NCI-H2227 (cell line): ENCODE results near the gene KLHL40.

Experiments
- DNase-seq: peaks from one replicate; lab custom pipeline; 2025; ENCODE audit not compliant: unreplicated experiment; lab: John Stamatoyannopoulos, UW

The KLHL40 gene

DNA sequence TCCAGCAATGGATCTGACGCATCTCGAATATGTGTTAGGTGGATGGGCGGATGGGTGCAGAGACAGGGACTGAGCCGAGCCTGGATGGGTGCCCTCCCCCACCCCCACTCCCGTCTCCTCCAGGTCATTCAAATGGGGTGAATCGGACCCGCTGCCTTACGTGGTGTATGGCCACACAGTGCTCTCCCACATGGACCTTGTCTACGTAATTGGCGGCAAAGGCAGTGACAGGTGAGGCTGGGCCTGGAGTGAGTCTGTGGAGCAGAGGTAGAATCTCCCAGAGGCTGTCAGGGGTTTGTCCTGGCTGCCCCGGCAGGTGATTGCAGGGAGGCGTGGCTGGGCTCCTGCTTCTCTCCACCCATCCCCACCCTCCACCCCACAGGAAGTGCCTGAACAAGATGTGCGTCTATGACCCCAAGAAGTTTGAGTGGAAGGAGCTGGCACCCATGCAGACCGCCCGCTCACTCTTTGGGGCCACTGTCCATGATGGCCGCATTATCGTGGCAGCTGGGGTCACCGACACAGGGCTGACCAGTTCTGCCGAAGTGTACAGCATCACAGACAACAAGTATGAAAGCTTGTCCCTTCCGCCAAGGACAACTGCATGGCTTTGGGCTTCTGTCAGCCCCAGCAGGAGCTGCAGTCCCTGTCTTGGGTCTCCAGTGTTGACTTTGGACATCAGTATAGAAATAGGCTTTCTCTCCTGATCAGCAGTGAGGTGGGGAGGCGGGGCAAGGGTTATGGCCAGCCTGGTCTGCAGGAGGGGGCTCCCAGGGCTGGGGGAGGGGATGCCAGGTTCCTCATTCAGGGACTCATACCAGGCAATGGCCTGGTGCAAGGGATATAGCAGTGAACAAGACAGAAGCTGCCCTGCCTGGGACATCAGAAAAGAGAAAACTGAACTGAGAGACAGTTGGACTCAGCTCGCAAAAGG lies 3.4 kb downstream of the KLHL40 start:
- no peak for DNase-seq

DNA sequence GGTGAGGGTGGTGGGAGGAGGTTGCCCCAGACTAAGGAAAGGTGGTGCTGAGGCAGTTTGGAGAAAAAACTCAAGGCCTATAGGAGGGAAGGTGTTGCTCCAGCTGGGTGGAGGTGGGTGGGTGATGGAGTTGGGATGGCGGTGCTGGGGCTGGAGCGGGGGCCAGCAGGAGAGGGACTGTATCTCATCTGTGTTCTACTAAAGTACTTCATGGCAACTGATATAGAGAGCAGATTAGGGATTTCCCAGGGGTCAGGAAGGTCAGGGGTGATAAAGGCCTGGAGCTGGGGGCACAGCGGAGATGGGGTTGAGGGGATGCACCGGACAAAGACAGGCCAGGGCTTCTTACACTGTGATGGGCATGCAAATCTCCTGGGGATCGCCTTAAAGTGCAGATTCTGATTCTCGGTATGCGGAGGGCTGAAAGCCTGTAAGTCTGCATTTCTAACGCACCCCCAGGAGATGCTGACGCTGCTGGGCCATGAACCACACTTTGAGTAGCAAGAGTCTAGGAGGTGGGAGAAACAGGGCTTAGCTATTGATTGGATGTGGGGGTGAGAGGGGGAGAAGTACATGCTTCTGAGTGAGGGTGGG lies 4.2 kb downstream of the KLHL40 start:
- DNase-seq = no peak

DNA sequence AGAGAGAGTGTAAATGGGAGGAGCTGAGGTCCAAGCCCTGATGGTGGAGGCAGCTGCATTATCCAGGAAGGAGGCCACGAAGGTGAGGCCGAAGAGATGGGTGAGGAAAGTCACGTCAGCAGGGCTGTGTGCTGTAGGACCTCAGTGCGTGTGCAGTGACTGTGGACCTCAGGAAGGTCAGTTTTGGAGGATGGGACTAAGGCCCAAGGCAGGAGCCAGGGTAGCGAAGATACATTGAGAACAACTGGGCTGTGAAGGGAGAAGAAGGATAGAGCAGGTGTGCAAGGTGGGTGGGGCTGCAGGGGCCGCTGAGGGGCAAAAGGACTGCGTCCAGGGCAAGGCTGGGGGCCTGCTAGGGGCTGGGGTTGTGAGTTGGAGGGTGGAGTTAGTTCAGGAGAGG lies 4.9 kb downstream of the KLHL40 start:
- no peak for DNase-seq

DNA sequence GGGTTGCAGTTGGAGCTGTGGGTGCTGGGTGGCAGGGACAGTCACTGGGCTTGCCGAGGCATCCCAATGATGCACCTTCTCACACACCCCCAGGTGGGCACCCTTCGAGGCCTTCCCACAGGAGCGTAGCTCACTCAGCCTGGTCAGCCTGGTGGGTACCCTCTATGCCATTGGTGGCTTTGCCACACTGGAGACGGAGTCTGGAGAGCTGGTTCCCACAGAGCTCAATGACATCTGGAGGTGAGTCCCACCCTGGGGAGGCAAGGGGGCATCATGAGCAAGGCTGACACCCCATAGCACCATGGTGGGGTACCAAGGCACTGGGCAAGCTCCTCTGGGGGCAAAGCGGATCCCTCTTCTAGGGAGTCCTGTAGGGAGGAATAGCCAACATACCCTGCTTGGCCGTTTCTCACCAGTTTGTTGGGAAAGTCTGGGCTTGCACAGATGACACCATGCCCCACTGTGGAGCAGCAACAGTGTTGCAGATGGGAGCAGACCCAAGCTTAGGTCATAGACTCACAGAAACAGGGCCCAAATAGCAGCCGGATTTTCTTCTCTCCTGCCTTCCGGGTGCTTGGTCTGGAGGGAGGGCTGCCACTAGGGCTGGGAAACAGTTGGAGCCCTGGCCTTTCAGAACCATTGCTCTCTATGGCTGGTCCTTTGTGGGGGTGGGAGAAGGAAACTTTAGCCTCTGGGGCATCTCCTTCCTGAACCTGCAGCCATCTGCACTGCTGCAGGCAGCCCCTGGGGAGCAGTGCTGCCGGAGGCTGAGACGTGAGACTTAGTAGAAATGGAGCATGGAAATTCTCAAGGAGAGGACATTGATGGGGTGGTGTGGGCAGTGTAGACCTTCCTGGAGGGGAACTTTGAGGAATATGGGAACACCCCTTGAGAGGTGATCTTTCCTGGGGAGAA lies 5.7 kb downstream of the KLHL40 start:
- no peak for DNase-seq

DNA sequence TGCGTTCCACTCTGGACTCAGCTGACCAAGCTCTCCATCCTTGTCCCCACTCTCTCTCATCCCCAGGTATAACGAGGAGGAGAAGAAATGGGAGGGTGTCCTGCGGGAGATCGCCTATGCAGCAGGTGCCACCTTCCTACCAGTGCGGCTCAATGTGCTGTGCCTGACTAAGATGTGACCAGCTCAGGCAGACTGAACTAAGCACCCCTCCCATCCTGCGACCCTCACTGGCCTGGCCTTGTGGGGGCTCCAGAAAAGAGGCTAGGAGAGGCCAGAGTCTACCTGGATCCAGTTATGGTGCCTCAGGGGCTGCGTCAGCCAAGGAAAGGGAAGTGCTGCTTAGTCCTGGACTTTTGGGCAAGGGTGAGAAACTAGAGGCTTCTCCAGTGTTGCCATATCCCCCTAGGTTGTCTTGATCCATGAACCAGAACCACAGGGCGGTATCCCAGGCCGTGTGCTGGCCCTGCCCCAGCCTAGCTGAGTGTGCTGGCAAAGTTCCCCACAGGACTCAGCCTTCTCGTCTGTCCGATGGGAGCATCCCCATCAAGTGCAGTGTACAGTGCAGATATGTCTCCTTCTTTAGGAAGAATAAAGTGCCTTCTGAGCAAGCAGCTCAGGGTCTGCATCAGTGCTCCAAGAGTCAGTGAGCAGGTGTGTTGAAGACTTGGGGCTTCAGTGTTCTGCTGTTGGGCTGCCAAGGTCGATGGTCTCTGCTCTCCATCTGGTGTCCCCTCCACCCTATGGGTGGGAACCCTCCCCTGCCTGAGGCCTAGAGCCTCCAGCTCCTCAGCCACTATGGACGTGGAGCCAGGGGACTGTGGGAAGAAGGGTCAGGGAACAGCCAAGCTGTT lies 6.7 kb downstream of the KLHL40 start:
- no peak for DNase-seq

DNA sequence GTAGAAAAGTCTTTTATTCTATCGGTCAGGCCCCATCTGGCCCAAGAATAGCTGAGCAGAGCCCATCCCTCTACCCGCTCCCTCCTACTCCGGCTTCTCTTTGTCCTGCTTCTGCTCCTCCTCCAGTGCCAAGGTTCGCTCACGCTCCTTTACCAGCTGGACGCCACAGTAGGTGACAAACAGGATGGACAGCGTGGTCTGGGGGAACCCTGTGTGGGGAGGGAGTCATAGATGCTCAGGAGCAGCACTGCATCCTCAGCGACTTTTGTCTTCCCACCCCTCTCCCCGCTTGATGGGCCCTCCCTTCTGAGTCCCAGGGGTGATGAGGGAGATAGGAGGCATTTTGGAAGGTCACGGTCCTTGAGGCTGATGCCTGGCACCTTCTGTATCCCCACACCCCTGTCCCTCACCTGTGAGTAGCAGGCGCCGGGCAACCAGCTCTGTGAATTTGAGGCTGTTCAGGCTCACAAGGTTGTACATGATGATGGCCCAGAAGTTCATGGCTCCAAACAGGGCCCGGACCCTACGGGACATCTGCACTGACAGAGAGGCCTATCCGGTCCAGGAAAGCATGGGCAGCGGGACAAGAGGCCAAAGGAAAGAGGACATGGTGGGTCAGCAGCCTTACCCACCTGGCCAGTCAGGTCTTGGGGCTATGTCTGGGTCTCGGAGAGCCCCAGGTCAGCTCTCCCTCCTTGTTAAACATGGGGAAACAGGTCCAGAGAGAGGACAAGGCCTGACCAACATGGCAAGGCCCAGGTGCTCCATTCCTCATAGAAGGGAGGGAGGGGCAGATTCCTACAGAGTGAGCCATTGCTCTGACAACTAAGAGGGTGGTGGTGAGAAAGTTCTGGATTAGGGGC lies 7.6 kb downstream of the KLHL40 start:
- DNase-seq = no peak

DNA sequence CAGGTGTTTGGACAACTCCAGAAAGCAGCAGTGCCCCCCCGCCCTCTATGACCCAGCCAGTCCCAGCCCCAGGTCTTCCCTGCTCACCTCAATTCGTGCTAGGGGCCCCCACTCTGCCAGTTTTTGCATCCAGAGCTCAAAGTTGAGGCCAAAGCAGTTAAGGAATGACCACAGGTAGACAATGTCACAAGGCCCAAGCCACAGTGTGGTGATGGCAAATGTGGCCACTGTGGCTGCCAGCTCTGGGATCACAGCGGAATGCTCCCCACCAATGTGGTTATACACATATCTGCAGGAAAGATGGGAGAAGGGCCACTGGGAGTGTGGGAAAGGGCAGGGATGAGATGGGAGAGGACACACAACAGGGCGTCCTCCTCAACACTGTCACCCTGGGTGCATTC lies 8.2 kb downstream of the KLHL40 start:
- DNase-seq = no peak

DNA sequence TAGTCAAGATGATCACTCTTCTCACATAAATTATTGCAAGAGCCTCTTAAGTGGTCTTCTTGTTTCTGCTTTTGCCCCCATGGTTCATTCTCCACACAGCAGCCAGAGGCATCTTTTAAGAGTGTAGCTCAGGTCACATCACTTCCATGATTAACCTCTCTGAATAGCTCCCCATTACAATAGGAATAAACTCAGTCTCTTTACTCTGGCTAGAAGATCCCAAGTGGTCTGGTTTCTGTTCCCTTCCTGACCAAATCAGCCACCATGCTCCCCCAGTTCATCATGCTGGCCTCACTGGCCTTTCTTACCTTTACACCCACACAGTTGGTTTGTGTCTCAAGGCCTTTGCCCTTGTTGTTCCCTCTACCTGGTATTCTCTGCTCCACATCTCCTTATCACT lies 9.0 kb downstream of the KLHL40 start:
- DNase-seq = no peak

DNA sequence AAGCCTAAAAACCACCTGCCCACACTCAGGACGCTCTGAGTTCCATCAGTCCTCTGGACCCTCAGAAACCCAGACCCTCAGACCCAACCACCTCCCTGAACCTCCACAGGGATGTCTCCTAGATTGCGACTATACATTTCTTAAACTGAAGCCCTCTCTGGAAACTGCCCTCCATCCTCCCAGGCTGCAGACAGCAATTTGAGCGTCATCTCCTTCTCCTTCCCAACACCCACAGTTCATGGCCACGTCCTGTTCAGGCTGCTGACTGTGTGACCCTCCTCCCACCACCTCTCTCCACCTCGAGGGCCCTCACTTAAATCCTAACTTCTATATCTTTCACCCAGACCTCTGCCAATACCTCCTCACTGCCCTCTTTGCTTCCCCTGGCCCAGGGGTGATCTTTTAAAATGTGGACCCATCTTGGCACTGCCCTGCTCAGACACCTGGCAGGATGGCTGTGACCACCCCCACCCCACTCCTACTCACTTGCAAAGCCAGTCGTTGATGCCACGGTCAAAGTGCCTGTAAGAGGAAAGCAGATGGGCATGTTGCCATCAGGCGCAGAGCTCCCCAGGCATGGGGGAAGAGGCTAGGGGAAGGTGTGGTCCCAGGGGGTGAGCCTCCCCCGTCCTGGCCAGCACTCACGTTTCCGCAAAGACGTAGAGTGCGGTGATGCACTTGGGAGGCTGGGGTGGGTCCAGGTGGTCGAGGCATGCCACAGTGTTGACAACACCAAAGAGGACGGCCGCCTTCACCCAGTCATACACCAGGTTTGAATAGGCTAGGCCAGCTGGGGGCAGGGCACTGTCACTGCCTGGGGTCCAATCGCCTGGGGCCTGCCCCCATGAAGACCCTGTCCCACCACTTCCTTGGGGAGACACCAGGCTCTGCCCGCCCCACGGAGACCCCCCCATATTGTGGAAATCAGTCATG lies 11.3 kb downstream of the KLHL40 start:
- DNase-seq = no peak

DNA sequence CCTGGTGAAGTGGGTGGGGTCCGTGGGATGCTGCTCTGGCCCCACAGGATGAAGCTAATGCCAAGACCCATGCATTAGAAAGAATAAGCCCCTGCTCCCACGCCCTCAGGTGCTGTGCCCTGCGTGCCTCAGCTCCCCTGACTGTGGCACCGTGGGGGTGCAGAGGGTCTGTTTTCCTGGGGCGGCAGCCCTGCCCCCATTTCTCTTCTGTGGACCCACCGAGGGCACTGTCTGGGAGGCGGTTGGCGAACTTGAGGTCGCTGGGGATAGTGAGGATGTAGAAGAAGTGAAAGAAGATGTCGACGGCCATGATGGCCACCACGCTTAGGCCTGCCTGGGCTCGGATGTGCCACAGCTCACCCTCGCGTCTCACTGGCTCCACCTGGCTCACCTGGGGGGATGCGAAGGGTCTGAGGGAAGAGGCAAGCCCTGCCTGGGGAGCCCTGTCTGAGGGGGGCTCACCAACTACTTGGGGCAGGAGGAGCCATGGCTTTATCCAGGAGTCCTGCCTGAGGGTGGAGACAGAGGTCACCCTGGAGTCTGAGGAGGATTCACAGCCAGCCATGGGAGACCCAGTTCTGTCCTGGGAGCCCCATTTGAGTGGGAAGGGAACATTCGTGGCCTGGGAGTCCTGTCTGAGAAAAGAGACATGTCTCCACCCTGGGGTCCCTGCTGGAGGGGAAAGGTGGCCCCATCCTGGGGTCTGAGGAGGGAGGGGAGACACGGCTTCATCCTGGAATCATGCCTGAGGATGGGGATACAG lies 12.1 kb downstream of the KLHL40 start:
- DNase-seq = no peak

DNA sequence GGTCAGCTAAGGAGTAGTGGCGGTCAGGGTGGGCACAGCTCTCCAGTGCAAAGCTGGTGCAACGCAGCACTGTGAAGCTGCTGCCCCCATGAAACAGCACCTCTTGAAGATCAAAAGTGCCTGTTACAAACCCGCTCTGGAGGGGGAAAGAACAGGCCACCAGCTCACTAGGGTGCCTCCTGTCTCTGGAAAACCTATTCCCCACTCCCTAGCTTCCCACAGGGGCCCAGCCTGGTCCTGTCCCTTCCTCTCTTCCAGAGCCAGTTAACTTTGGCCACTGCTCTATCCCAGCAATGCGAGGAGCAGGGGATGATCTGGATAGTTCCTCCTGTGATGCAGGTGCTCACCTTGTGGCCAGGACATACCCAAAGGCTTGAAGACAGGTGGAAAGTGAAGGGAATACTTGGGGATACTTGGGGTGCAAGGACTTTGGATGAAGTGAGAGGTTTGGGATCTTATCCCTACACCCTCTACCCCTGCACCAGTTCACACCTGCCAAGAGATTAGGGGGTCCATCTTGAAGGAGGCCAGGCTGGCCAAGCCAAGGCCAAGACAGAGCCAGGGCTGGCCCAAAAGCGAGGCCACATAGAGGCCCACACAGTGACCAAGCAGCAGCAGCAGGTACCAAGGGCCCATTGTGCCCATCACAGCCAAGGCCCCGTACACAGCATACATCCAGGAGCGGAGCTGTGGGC lies 13.0 kb downstream of the KLHL40 start:
- DNase-seq = no peak

DNA sequence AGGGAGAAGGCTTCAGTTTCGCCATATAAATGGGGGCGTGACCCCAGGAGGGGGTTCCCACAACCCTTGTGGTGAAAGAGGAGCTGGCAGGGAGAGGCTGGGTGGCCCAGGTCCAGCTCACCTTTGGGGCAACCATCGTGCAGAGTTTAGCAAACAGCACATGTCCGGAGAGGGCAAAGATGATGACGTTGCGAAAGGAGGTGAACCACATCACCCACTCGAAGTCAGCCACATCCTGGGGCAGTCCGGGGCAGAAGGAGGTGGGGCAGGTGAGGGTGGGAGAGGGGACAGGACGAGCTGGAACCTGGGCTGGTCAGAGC lies 13.5 kb downstream of the KLHL40 start:
- no peak for DNase-seq

DNA sequence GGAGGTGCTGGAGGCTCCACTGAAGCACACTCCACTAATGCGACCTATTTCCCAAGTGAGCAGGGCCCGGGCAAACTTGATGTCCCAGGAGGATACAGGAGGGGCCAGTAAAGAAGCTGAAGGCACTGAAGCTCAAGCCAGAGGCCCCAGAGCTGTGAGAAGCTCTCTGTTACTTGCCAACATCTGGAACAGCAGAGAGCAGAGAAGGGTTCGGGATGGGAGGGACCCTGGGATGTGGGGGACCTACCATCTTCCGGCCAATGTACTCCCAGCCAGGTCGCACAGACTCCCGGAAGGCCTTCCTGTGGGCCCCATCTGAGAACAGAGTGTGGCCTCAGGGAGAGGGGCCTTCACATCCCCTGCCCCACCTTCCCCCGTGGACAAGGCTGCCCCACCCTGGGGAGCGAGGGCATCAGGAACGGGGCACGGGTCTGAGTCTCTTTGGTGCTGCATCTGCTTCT lies 14.2 kb downstream of the KLHL40 start:
- DNase-seq = no peak

DNA sequence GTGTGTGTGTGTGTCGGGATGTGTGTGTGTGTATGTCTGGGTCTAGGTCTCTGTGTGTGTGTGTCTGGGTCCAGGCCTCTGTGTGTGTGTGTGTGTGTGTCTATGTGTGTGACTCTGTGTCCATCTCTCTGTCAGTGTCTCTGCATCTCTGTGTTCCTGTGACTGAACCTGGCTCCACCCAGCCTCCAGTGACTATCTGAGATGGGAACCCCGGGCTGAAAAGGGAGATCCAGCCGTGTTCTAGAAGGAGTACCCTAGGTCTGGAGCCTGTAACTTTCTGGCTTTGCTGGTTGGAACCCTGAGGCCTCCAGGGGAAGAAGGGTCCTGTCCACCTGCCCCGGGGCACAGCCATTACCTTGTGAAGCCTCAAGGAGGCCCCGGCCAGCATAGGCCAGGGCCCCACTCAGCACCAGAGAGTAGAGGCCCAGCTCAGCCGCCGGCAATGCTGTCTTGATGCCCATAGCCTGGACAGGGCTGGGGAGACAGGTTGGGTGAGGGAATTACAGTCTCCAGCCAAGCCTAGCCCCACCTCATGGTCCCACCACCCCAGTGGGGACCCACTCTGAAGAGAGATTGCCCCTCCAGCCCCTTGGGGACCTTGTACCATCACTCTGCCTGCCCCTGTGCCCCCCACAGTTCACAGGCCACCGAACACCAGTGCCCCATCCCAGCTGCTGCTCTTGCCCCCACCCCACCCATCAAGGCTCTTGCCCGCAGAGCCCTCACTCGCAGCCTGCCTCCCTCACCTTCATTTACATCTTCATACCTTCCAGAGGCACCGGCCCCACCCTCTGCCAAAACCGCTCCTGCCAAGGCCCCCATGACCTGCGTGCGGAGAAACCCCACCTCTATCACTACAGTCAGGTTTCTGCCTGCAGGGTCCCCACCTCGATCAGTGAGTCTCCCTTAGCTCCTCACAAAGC lies 15.3 kb downstream of the KLHL40 start:
- DNase-seq = no peak

DNA sequence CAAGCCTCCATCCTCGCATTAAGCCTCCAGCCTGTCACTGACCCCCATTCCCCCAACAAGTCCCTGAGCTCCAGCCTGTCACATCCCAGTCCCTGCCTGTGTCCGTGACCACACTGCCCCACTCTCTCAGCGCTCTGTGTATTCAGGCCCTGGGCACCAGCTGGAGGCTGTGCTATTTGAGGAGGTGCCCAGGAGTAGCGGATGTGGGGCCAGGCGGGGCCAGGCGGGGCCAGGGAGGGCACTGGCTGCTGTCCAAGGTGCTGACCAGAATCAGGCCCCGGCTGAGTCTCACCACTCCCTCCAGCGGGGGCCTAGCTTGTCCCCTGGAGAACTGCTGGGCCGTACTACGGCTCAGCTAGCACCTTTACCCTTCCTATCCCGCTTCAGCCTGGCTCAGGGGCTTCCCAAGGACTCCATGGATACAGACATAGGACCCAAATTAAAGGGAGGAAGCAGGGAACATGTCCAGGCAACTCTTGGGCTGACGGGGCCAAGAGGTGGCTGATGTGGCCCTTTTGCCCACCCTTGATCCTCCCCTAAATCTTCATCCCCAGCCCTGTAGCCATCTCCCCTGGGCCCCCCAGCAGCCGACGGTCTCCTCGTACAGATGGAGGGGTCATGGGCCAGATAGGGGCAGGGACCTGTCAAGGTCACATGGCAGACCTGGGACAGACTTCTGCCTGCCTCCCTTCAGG lies 16.2 kb downstream of the KLHL40 start:
- DNase-seq = no peak
